Kidney (tissue), 14 donors: ENCODE results near the gene CALML3. TPM values are rescaled to one million over a fixed set of nuclear protein-coding genes. Genes with fewer than 3 reads are reported as not detected.
"Not testable (repeated sequence)": the region's sequence is repeated elsewhere in the genome, so short reads cannot be mapped to it uniquely, and the experiment has no call there.

Experiments
- DNase-seq, 5 donors: peaks; one replicate each; pipeline ENCODE4 v3.0.0-alpha.2; 2013 to 2020
- FAIRE-seq: peaks from 2 replicates; lab custom pipeline; 2012; peaks lifted over from hg19 to GRCh38; lab: Jason Lieb, UNC
- H3K27ac ChIP-seq, 2 donors: one replicate each; pipeline ENCODE4 v1.7.0; 2013; ENCODE audit warnings: low read depth in 2 of 2, low read length in 2 of 2, inconsistent platforms in 1 of 2
- H3K27me3 ChIP-seq: one replicate; pipeline ENCODE4 v1.7.1; 2013; ENCODE audit warnings: low read length, inconsistent platforms; ENCODE audit not compliant: control insufficient read depth, insufficient read depth
- H3K36me3 ChIP-seq, 3 donors: one replicate each; pipeline versions ENCODE4 v1.7.0 to v1.7.1; 2013; ENCODE audit warnings: low read length in 3 of 3, control low read depth in 1 of 3, inconsistent platforms in 1 of 3; ENCODE audit not compliant: insufficient read depth in 3 of 3, control insufficient read depth in 2 of 3
- H3K4me1 ChIP-seq, 3 donors: one replicate each; pipeline versions ENCODE4 v1.7.0 to v1.7.1; 2013; ENCODE audit warnings: low read length in 3 of 3, inconsistent platforms in 1 of 3, low read depth in 1 of 3; ENCODE audit not compliant: control insufficient read depth in 2 of 3, insufficient read depth in 2 of 3
- H3K4me3 ChIP-seq, 3 donors: one replicate each; pipeline versions ENCODE4 v1.7.0 to v1.8.1; 2013; ENCODE audit warnings: low read length in 3 of 3, control low read depth in 1 of 3, inconsistent platforms in 1 of 3
- H3K9ac ChIP-seq, 3 donors: one replicate each; pipeline versions ENCODE4 v1.7.0 to v1.7.1; 2013; ENCODE audit warnings: low read length in 3 of 3, control low read depth in 1 of 3, inconsistent platforms in 1 of 3
- H3K9me3 ChIP-seq, 3 donors: one replicate each; pipeline versions ENCODE4 v1.7.0 to v1.7.1; 2013; ENCODE audit warnings: low read length in 3 of 3, control low read depth in 1 of 3, inconsistent platforms in 1 of 3; ENCODE audit not compliant: control insufficient read depth in 2 of 3, insufficient read depth in 1 of 3
- CTCF ChIP-seq: IDR thresholded peaks from 3 replicates; pipeline ENCODE4 v1.5.1; 2012; ENCODE audit warnings: mild to moderate bottlenecking, moderate library complexity, borderline replicate concordance; ENCODE audit not compliant: insufficient read depth; ENCODE audit errors: extremely low read depth
- intact Hi-C: fragments of 100-400 bp; cut with DNase I; formaldehyde crosslinking; loops from one replicate; pipeline ENCODE4 v1.11.1; 2022
- polyA plus RNA-seq: library from polyadenylated mRNA; stranded (reverse); fragments of 350-450 nt; fragmentation: Illumina TruSeq; extraction: RNeasy Lipid Tissue Mini Kit (QIAGEN cat#74804); gene quantifications from one replicate; pipeline ENCODE4 v1.2.3, GENCODE V29; 2014; ENCODE audit warnings: low read depth, low replicate concordance; ENCODE audit not compliant: insufficient read depth
- total RNA-seq: library from RNA; stranded (reverse); fragmentation: NEBNext Ultra II Directional; extraction: Animal tissue kit (Norgen Biotek cat#: 25700); gene quantifications from one replicate; pipeline ENCODE4 v1.2.1, GENCODE V29; 2021
- donor health status: control.
- donor health status: control.
- donor health status: control.
- donor health status: control.
- donor health status: control.
- donor health status: DM: yes; HTN: yes; CAD: no.
- donor health status: Normal renal cell carcinoma (clear cell type).

The CALML3 gene
- total and polyA plus RNA-seq, 2 donors from 2014 or later, result 15.9 TPM; not detected in 1

- no peak overlapping the region for H3K9ac ChIP-seq
- no peaks in the 10 kb centered on the region for H3K9me3 ChIP-seq
- H3K4me1 ChIP-seq, result peaks cover 3 to 21% (median 15%) of the 10 kb centered on the region in 3 donors
- no peaks in the 10 kb centered on the region for H3K27me3 ChIP-seq
- DNase-seq (peak in 2 of 5 donors; percentile 35 to 56), FAIRE-seq (no peak)
- no peak overlapping the region for H3K4me3 ChIP-seq
- intact Hi-C loops, result no loop called here
- no peak overlapping the region for H3K27ac ChIP-seq
- TF ChIP-seq CTCF, result no peak
- no peaks in the 10 kb centered on the region for H3K36me3 ChIP-seq
Observed at GRCh38 chr10:5557040-5557721, 32.4 kb downstream of the CALML3 start.

GRCh38 chr10:5557799-5558771 lies 33.3 kb downstream of the CALML3 start:
- DNase-seq (peak in 2 of 5 donors; percentile 45 to 69), FAIRE-seq (no peak)
- no peak overlapping the region for H3K27ac ChIP-seq
- H3K9me3 ChIP-seq, result no peaks in the 10 kb centered on the region
- H3K4me1 ChIP-seq, result peaks cover 3 to 19% (median 15%) of the 10 kb centered on the region in 3 donors
- intact Hi-C loops, result no loop called here
- no peak for TF ChIP-seq CTCF
- H3K36me3 ChIP-seq, result no peaks in the 10 kb centered on the region
- no peak overlapping the region for H3K4me3 ChIP-seq
- H3K9ac ChIP-seq, result no peak overlapping the region
- H3K27me3 ChIP-seq, result no peaks in the 10 kb centered on the region

- intact Hi-C loops, FAIRE-seq, H3K9ac ChIP-seq, H3K36me3 ChIP-seq, H3K27ac ChIP-seq, H3K9me3 ChIP-seq, H3K4me3 ChIP-seq, H3K27me3 ChIP-seq: not testable (repeated sequence)
- DNase-seq, result peak in 2 of 5 donors; percentile 1 to 22
- H3K4me1 ChIP-seq, result peaks cover 3 to 18% (median 12%) of the 10 kb centered on the region in 3 donors
Observed at GRCh38 chr10:5559022-5559421, 34.3 kb downstream of the CALML3 start.

- FAIRE-seq (no peak), DNase-seq (peak in 1 of 5 donors; percentile 31)
- H3K9me3 ChIP-seq, result no peaks in the 10 kb centered on the region
Observed at GRCh38 chr10:5559642-5560141, 34.9 kb downstream of the CALML3 start.

More at GRCh38 chr10:5559642-5560141, 34.9 kb downstream of the CALML3 start:
- Histone ChIP-seq H3K36me3 (no peaks in the 10 kb centered on the region), H3K4me3 (no peak overlapping the region), H3K27ac (no peak overlapping the region), H3K9ac (no peak overlapping the region), H3K4me1 (peaks cover 1 to 20% (median 6%) of the 10 kb centered on the region in 3 donors), H3K27me3 (no peaks in the 10 kb centered on the region)
- intact Hi-C loops, result no loop called here
- no peak for TF ChIP-seq CTCF
